ENCODE results near the gene RHOBTB3.
A peak's percentile ranks its signal among the peaks of the same experiment; 100 is the strongest.

Gene RHOBTB3

DNA sequence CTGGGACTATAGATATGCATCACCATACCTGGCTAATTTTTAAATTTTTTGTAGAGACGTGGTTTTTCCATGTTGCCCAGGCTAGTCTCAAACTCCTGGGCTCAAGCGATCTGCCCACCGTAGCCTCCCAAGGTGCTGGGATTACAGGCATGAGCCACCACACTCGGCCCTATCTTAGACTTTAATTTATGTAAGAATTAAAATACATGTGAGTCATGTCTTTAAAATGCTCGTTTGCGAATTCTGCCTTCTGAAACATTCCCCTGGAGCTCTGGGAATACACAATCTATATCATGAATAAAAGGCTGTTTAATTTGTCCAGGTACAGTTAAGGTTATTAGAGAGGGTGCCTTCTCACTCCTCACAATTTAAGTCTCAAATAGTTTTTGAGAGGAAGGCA lies 32.8 kb downstream of the RHOBTB3 start:
- DNase-seq (ENCODE audit: low read depth in 2 of 2), result no peak

DNA sequence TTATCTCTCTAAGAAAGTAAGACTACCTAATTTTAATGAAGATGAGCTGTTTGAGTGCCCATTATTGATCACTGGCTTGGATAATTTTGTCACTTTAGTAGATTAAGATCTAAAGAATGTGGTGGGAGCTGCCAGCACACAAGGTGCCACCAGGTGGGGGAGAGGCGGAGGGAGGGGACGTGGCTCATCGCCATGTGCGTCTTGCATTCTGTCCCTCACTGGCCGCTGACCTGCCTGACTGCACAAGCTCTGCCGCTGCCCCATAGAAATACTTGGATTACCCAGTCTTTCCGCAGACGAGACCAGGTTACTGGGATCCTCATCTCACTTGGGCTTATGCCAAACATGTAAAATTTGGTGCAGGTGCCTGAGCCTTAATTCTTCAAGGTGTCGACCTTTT lies 37.6 kb downstream of the RHOBTB3 start:
- DNase-seq (ENCODE audit: low read depth in 2 of 2), result no peak

DNA sequence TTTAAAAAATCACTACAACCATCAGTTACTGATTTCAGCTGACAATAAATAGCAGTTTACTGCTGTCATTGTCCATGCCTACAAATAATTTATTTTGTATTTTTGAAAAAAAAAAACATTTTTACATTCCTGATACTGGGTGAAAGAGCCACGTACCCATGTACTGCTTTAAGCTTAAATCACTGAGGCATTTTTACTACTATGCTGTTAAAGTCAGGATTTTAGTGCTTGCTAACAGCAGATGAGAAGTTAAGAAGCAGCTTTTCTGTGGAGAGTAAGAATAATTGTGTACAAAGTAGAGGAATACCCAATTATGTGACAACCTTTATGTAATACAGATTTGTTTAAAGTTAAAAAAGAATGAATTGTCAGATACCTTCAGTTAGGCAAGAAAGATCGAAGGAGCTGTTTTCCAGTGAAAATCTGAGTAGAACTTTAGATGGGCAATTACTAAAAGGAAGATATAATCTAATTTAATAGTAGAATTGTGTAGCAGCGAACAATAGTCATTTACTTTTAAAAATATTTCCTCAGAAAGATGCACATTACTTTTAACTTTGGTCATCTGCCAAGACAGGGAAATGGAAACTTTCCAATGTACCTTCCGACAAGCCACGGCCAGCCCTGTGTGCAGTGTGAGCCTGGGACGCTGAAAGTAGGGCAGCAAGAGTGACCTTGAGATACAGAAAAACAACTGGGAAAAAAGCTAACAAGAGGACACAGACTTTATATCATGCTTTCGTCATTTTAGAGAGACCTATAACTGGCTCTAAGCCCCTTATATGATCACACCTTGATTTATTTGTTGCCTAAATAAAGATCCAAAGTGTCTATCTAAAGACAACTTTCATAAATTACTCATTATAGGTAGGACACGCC lies 39.9 kb downstream of the RHOBTB3 start:
- no peak for DNase-seq (ENCODE audit: low read depth in 2 of 2)

DNA sequence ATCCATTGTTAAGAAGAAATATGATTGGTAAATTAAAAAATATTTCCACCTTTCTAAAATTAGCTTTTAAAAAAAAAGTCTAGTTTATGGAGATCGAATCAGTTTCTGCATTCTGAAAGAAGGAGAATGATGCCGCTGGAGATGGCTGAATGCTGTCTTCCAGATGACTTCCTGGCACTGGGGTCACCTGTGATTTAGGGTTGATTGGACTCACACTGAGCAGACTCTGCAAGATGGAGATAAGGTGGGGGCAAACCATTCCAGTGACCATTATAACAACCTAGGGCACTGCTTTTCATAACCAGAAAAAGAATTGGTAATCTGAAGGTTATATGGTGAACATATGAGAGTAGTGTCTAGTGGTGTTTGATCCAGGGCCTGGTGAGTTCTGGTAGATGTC lies 40.8 kb downstream of the RHOBTB3 start:
- no peak for DNase-seq (ENCODE audit: low read depth in 2 of 2)

DNA sequence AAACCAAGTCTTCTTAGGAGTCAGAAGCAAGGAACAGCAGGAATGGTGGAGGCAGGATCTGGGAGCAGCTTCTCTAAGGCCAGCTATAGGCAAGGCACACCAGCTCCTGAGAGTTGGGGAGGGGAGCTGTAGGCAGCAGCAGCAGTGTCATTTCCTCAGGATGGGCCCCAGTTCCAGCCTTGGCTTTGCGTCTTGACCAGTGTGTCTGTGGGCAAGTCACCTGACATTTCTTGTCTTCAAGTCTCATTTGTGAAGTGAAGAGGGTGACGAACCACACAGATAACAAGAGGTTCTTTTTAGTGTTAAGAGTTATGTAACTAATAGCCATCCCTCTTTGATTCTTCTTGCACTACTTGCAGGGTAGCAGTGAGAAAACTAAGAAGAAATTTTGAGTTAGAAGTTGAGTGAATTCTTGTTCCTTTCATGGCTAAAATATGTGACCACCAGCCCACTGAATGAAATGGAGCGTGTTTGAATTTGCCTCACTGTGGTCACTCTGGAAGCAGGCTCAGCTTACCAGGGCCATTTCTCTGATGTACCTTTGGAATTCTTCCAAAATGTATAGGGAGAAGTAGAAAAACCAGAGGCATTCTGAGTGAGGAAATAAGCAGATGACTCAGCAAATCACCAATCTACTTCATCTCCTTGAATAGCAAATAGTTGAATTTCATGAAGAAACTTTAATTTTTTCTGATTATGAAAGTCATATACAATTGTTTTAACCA lies 42.4 kb downstream of the RHOBTB3 start:
- DNase-seq (ENCODE audit: low read depth in 2 of 2), result no peak

DNA sequence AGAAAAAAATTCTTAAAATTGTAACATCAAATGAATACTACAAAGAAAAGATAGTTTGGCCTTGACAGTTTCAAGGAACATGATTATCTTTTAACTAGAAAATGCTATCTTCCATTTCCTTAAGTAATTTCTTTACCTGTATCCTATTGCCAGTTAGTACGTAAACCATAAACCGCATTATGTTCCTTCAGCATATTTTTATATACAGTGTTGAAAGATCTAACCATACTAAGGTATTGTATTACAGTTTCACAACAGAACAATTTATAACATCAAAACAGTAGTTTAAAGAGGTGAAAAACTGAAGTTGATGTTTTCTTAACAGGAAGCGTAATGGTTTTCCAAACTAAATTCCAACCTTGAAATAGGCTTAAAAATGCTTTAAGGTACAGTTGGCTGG lies 46.3 kb downstream of the RHOBTB3 start:
- DNase-seq (ENCODE audit: low read depth in 2 of 2), result no peak

DNA sequence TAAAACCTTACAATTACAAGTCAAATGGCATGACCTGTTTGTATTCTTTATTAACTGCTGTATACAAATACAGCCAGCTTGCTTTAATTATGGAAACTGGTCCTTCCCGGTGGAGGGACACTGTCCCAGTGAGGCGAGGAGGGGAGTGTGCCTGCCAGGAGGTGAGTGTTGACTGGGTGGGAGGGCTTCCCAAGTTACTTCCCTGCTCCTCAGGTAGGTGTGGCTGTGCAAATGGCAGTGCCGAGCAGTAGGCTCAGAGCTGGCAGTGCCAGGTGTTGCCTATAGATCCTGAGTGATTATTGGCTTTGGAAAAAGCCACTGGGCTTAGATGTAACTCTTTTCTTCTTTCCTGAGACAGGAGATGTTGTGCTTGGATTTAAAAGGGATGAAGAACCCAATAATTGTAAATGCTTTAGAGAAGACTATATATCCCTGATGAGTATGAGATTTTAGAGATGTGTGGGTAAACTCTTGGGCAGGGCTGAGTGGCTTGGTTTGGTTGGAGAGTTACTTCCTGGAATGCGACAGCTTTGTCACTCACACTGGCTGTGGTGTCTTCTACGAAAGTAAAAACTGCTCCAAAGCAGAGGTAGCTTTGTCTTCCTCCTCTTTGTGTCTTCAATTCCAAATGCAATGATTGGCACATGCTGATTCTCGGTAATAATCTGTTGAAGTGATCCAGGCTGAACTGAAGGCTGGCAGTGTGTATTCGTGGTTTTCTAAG lies 47.7 kb downstream of the RHOBTB3 start:
- no peak for DNase-seq (ENCODE audit: low read depth in 2 of 2)

DNA sequence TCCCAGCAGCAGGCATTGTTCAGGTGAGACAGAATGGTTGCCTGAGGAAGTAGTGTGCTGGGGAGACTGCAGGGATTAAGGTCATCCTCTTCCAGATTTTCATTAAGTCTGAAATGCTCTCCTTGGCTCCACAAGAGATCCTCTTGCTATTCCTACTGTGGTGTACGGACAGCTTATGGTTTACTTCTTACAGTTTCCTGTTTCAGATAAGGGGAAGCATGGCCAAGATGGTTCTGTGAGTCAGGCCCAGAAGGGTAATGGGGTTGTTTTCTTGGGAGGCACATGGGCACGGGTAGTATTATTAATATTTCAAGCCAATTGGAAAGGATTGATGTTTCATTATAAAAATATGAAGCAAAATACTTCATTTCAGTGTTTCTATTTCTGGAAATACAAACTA lies 48.5 kb downstream of the RHOBTB3 start:
- no peak for DNase-seq (ENCODE audit: low read depth in 2 of 2)

DNA sequence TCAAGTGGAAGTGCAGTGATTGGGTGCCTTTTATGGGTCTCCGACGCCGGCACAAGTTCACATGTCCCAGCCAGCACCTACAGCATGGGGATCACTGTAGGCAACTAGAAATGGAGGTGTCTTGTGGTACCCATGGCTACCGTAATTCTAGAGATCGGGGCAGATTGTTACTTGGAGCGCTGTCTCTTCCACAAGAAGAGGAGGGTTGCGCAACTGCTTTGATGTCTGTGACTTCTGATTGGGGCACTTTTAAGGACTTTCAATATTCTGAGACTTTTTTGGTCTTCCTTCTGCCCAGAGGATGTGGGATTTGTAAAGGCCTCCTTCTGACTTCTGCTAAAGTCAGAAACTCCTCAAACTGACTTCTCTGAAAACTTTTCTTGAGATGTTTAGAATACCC lies 49.5 kb downstream of the RHOBTB3 start:
- DNase-seq (ENCODE audit: low read depth in 2 of 2), result no peak

DNA sequence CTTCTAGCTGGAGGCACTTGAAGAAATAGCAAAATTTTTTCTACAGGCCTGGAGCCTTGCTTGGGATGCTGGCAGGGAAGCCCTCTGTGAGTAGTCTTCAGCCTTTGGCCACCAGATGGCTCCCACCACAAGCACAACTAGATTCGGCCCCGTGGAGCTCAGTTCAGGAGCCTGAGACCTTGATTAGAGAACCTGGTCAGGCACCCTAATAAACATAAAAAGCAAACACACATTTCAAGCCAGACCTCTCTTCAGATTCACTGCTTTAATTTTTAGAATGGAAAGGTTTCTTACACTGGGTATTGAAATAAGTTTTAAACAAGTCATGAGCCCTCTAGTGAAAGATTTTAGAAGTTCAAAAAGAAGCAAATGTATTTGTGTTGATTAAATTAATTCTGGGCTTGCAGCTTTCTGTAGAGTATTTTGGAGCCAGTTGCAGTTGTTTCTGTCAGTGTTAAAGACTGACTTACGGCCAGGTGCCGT lies 50.0 kb downstream of the RHOBTB3 start:
- DNase-seq (ENCODE audit: low read depth in 2 of 2), result peak; percentile 33 to 64

DNA sequence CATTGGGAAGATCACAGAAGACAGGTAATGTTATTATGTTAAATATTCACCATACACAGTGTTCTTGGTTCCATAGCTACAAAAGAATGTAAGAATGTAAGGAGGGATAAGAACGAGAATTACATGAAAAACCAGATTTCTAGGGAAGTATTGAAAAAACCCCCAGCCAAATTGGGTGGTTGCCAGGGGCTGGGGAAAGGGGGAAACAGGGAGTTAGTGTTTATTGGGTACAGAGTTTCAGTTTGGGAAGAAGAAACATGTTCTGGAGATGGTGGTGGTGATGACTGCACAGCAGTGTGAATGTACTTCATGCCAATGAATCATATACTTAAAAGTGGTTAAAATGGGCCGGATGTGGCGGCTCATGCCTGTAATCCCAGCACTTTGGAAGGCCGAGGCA lies 51.0 kb downstream of the RHOBTB3 start:
- no peak for DNase-seq (ENCODE audit: low read depth in 2 of 2)

DNA sequence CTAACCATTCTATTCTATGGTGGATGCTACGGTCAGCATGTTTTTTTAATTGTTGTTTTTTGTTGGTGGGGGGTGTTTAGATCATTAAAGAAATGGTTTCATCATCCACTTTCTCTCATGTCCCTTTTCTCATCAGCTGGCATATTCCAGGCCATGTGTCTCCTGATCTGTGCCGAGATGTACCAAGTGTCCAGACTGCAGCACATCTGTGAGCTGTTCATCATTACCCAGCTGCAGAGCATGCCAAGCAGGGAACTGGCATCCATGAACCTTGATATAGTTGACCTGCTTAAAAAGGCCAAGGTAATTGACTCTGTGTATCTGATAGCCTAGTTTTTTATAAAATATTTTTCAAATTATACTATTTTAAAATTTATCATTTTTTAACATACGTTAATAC lies 52.5 kb downstream of the RHOBTB3 start:
- DNase-seq (ENCODE audit: low read depth in 2 of 2), result no peak

DNA sequence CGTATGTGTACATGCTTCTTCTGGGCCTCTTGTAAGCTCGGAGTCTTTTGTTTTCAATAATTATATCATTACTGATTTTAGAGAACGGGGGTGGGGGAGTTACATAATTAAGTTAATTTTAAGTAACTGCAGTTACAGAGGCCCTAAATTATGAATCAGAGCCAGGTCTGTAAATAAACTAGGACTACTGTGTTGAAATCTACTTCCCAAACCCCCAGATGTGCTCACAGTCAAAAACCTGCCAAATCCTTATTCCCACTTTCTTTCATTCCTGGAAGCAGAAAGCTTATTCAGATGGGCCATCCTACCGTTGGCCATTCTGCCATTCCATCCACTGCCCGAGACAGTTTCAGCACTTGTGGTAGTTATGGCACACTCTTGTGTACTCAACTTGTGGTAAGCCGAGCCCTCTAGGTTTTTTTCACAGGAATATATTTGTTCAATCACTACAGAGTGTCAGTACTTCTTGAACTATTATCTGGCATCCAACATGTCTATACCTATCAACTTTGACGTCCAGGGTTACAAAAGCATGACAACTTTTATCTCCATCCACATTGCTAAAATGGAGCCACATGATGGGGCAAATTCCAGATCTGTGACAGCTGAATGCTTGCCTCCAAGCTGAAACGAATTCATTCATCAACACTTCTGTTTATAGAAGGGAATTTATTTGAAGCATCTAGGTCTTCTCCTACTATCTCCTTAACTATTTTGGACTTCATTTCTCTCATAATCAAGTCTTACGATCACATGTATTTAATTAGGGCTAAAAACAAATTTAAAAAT lies 53.6 kb downstream of the RHOBTB3 start:
- no peak for DNase-seq (ENCODE audit: low read depth in 2 of 2)

DNA sequence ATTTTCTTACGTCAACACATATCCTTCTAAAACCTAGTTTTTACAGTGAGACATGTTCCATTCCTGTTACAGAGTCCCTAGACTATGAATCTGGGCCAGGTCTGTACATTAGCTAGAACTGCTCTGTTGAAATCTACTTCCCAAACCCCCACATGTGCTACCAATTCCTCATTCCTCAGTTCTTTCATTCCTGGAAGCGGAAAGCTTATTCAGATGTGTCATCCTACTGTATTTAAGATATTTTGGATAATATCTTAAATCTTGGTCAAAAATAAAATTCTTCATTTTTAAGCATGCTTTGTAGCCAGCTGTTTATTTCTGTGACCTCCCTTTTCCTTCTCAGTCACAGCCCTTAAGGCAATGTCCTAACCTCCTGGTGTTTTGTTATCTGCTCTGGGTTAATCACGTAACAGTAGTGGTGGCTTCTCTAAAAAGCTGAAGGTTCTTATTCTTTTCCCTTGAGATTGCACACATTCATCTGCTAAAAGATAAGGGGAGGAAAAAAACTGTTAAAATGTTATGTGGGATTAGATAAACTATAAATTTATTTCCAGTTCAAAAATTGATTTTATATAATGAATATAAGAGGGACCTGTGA lies 55.8 kb downstream of the RHOBTB3 start:
- no peak for DNase-seq (ENCODE audit: low read depth in 2 of 2)

DNA sequence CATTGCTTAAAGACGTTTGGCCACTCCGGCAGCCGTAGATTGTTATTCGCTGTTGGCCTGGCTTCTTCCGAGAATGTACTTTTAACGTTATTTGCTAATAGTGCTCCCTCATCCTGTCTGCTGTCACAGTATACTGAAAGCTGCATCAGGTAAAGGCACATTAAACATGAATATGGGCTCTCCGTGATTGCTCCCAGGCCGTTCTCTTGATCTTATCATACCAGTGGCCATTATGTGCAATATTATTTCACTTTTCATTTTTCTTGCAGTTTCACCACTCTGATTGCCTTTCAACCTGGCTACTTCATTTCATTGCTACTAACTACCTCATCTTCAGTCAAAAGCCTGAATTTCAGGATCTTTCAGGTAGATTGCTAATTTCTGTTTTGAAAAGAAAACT lies 57.4 kb downstream of the RHOBTB3 start:
- DNase-seq (ENCODE audit: low read depth in 2 of 2), result no peak

DNA sequence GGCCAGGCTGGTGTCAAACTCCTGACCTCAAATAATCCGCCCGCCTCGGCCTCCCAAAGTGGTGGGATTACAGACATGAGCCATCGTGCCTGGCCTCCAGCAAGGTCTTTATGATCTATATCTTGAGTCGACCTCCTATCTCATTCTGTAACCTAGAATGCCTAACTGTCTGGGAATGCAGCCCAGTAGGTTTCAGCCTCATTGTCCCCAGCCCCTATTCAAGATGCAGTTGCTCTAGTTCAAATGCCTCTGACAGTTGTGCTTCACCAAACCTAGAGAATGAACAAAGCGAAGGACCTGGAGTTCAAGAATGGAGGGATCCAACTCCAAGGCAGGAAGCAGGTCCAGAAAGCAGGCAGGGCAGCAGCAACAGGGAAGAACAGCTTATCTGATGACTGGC lies 60.6 kb downstream of the RHOBTB3 start:
- no peak for DNase-seq (ENCODE audit: low read depth in 2 of 2)

DNA sequence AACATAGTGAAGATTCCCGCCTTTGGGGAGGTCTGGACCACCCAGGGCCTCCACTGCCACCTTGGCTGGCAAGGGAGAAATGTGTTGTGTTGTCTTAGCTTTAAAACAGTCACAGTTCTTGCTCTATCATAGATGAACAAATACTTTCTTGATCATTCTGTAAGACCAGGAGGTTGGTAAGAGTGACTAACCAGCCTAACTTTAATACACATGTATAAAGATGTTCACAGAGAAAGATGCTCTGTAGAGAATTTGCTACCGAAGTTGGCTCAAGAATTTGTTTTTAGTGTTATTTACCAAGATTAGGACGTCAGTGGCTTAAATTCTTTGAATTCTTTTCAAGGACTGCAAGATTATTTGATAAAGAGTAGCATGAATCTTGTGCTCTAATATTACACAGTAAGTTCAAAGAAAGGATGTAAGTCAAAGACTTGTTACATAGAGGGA lies 63.0 kb downstream of the RHOBTB3 start:
- no peak for DNase-seq (ENCODE audit: low read depth in 2 of 2)

DNA sequence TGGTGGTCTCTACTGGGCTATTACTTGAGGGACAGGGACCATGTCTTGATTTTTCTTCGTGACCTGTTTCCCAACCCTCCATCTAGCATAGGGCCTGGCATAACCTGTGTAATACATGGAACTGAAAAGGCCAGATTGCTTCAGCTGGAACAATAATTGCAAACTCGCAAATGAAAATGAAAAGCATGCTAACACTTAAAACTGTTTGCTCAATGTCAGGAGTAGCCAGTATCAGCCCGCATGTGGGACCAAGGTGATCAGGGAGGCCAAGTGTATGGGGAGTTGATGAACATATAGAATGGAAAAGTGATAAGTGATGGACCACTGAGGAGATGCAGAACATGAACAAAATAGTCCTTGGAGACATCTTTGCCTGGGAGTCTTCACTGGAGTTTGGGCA lies 66.2 kb downstream of the RHOBTB3 start:
- no peak for DNase-seq (ENCODE audit: low read depth in 2 of 2)

DNA sequence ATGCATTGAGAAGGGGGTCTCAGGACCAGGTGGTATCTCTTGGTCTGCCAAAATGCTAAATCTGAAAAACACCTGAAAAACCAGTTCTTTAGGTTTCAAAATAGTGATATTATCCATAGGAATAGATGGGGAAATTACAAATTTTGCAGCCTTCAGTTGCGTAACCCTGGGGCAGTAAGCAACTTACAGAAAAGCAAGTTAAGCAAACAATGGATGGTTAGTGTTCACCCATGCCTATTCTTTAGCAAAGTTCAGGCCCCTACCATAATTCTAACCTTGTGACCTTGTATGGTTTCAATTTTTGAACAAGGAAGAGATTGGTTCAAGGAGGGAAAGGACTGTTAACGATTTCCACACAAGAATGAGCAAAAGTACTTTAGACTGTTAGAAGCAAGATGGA lies 66.9 kb downstream of the RHOBTB3 start:
- no peak for DNase-seq (ENCODE audit: low read depth in 2 of 2)

DNA sequence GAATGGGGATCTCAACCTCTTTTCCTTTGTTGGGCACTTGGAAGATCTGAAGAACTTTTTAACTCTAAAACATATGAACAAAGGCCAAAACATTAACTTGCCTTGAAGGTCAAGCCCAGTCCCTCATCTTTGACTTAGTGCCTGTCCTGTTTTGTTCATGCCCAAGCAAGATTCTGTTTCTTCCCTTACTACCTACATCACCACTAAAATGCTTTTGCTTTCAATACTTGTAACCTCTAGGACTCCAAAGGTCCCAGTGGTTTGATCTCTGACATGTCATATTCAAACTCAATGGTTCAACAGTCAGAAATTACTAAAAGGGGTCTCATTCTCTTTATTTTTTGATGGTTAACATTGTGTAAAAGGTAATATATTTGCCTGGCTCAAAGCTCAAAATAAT lies 67.4 kb downstream of the RHOBTB3 start:
- DNase-seq (ENCODE audit: low read depth in 2 of 2), result no peak

DNA sequence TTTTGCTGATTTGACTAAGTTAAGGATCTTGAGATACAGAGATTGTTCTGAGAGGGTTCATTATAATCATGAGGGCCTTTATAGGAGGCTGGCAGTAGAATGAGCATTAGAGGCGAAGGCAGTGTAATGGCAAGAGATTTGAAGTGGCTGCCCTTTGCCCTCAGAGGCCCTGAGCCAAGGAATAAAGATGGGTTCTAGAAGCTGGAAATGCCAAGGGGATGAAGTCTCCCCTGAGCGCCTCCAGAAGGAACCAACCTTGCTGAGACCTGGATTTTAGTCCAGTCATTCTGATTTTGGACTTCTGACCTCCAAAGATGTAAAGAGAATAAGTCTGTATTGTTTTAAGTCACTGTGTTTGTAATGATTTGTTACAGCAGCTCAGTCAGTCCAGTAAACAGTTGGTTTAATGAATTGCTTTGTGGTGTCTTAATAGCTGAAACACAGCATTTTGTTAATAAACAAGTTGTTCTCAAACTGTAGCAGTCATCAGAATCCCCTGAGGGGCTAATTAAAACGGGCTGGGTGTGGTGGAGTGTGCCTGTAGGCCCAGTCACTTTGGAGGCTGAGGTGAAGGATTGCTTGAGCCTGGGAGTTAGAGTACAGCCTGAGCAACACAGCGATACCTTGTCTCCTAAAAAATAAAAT lies 68.2 kb downstream of the RHOBTB3 start:
- no peak for DNase-seq (ENCODE audit: low read depth in 2 of 2)

All from stimulated activated CD4-positive, alpha-beta T cell treated with anti-CD3 and anti-CD28 coated beads, Interleukin-12 subunit alpha, Interleukin-12 subunit beta, amount 100 ng/mL, for 24 hours (primary cell).